ENCODE data around the gene VAT1L. TPM values are rescaled to one million over a fixed set of nuclear protein-coding genes. Genes with fewer than 3 reads are reported as not detected.

VAT1L gene
- total RNA-seq, 2 donors from 2014 or later, result 0.53 to 4.1 TPM

DNA sequence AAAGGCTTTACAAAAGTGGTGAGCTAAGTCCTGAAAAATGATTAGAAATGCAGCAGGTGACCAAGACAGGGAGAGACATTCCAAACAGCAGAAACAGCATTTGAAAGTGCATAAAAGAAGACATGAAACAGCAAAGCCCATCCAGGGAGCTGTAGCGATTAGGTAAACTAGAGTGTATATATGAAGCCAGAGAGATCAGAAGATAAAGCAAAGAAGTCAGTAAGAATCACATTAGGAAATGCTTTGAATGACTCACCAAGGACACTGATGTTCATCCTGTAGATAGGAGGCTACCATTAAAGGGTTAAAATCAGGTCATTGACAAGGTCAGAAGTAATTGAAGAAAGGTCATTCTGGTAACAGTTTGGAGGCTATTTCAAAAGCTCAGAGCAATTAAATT, 27.6 kb upstream of the VAT1L start:
- no peak overlapping the region for H3K27ac ChIP-seq (ENCODE audit: low read depth, low read length)
- H3K9ac ChIP-seq (ENCODE audit: extremely low read depth, low read length, poor library complexity, severe bottlenecking), result no peak overlapping the region
- no peaks in the 10 kb centered on the region for H3K36me3 Mint-ChIP-seq (ENCODE audit: low read depth)
- TF ChIP-seq, protein P1, sequence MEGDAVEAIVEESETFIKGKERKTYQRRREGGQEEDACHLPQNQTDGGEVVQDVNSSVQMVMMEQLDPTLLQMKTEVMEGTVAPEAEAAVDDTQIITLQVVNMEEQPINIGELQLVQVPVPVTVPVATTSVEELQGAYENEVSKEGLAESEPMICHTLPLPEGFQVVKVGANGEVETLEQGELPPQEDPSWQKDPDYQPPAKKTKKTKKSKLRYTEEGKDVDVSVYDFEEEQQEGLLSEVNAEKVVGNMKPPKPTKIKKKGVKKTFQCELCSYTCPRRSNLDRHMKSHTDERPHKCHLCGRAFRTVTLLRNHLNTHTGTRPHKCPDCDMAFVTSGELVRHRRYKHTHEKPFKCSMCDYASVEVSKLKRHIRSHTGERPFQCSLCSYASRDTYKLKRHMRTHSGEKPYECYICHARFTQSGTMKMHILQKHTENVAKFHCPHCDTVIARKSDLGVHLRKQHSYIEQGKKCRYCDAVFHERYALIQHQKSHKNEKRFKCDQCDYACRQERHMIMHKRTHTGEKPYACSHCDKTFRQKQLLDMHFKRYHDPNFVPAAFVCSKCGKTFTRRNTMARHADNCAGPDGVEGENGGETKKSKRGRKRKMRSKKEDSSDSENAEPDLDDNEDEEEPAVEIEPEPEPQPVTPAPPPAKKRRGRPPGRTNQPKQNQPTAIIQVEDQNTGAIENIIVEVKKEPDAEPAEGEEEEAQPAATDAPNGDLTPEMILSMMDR (conservative IDR thresholded peaks at IDR 0.05), result no peak
- no peaks in the 10 kb centered on the region for H3K9me3 Mint-ChIP-seq
- peaks cover 2% of the 10 kb centered on the region for H3K4me1 Mint-ChIP-seq
- H3K4me3 Mint-ChIP-seq, result no peak overlapping the region
- H3K4me3 ChIP-seq (ENCODE audit: low read length), result no peak overlapping the region
- DNase-seq, result no peak
- H3K4me1 ChIP-seq (ENCODE audit: control insufficient read depth, insufficient read depth, low read length), result no peaks in the 10 kb centered on the region
- no peaks in the 10 kb centered on the region for H3K27me3 Mint-ChIP-seq (ENCODE audit: insufficient read depth)
- no peaks in the 10 kb centered on the region for H3K36me3 ChIP-seq (ENCODE audit: control insufficient read depth, insufficient read depth, low read length)
- no peaks in the 10 kb centered on the region for H3K27me3 ChIP-seq (ENCODE audit: control insufficient read depth, insufficient read depth, low read length, poor library complexity, severe bottlenecking)
- WGBS, 2 experiments (ENCODE audit: insufficient coverage in 1 of 2, insufficient read length in 1 of 2), result 88 to 93% methylated on average over 1 of the region's 1 CpG
- no peak overlapping the region for H3K27ac Mint-ChIP-seq
- no peaks in the 10 kb centered on the region for H3K9me3 ChIP-seq (ENCODE audit: control insufficient read depth, low read length)

DNA sequence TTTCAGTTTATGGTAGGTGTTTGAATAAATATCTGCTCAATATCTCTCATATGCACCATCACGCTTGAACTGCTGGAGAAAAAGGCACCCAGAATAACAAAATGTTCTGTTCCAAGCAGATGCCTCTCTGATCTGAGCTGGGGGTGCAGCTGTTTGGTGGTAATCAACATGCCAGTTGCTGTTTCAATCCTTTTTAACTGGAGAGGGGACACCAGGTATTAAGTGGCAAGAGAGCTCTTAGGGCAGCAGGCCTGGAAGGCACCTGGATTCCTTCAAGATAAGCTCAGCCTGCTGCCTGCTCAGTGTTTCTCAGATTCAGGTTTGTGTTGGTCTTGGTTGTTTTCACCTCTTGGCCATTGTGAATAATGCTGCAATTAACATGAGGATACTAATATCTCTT, 27.2 kb upstream of the VAT1L start:
- WGBS, 2 experiments (ENCODE audit: insufficient coverage in 1 of 2, insufficient read length in 1 of 2), result 95% methylated on average over 1 of the region's 1 CpG; no CpG with 5 or more reads in 1 of the 2 experiments
- H3K4me1 Mint-ChIP-seq, result peaks cover 2% of the 10 kb centered on the region
- no peaks in the 10 kb centered on the region for H3K27me3 Mint-ChIP-seq (ENCODE audit: insufficient read depth)
- Histone ChIP-seq H3K4me3 (ENCODE audit: low read length) (no peak overlapping the region), H3K9ac (ENCODE audit: extremely low read depth, low read length, poor library complexity, severe bottlenecking) (no peak overlapping the region), H3K27me3 (ENCODE audit: control insufficient read depth, insufficient read depth, low read length, poor library complexity, severe bottlenecking) (no peaks in the 10 kb centered on the region), H3K36me3 (ENCODE audit: control insufficient read depth, insufficient read depth, low read length) (no peaks in the 10 kb centered on the region), H3K9me3 (ENCODE audit: control insufficient read depth, low read length) (no peaks in the 10 kb centered on the region), H3K27ac (ENCODE audit: low read depth, low read length) (no peak overlapping the region), H3K4me1 (ENCODE audit: control insufficient read depth, insufficient read depth, low read length) (no peaks in the 10 kb centered on the region)
- H3K36me3 Mint-ChIP-seq (ENCODE audit: low read depth), result no peaks in the 10 kb centered on the region
- no peaks in the 10 kb centered on the region for H3K9me3 Mint-ChIP-seq
- TF ChIP-seq, protein P1 (conservative IDR thresholded peaks at IDR 0.05), result no peak
- DNase-seq, result no peak
- no peak overlapping the region for H3K4me3 Mint-ChIP-seq
- no peak overlapping the region for H3K27ac Mint-ChIP-seq

DNA sequence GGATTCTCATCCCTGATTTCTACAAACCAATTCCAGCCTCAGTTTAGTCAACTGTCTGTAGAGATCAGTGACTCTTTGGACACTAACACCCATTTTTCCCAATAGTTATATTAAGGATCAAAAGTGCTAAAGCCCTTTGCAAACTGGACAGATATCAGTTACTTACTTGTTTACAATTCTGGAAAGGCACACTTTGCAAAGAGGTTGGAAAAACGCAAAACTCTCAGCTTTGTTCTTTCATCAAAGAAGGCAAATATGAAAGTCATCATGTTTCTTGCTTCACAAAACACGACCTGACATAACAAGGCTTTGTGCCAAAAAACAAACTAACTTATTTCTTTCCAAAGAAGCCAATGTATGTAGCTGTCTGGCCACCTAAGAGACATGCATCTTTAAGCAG, 26.1 kb upstream of the VAT1L start:
- Histone ChIP-seq H3K36me3 (ENCODE audit: control insufficient read depth, insufficient read depth, low read length) (no peaks in the 10 kb centered on the region), H3K27ac (ENCODE audit: low read depth, low read length) (no peak overlapping the region), H3K9ac (ENCODE audit: extremely low read depth, low read length, poor library complexity, severe bottlenecking) (no peak overlapping the region), H3K4me3 (ENCODE audit: low read length) (no peak overlapping the region), H3K4me1 (ENCODE audit: control insufficient read depth, insufficient read depth, low read length) (no peaks in the 10 kb centered on the region), H3K27me3 (ENCODE audit: control insufficient read depth, insufficient read depth, low read length, poor library complexity, severe bottlenecking) (no peaks in the 10 kb centered on the region), H3K9me3 (ENCODE audit: control insufficient read depth, low read length) (no peaks in the 10 kb centered on the region)
- Mint-ChIP-seq H3K27me3 (ENCODE audit: insufficient read depth) (no peaks in the 10 kb centered on the region), H3K36me3 (ENCODE audit: low read depth) (no peaks in the 10 kb centered on the region), H3K4me3 (no peak overlapping the region), H3K4me1 (peaks cover 2% of the 10 kb centered on the region), H3K9me3 (no peaks in the 10 kb centered on the region), H3K27ac (no peak overlapping the region)
- TF ChIP-seq, protein P1 (conservative IDR thresholded peaks at IDR 0.05), result no peak
- WGBS, 2 experiments (ENCODE audit: insufficient coverage in 1 of 2, insufficient read length in 1 of 2), result 58 to 63% methylated on average over 2 of the region's 2 CpGs
- DNase-seq, result no peak

All from endodermal cell (in vitro differentiated cells).